Mesendoderm (in vitro differentiated cells): ENCODE results near the gene SCFD2.

Experiments used
- DNase-seq: peaks from one replicate; pipeline ENCODE4 v3.0.0; 2013
- H2AK5ac ChIP-seq: 2 replicates; pipeline ENCODE4 v1.6.1; 2013; ENCODE audit warnings: low read length, inconsistent platforms
- H2BK120ac ChIP-seq: 2 replicates; pipeline ENCODE4 v1.6.1; 2013; ENCODE audit warnings: low read depth, mild to moderate bottlenecking, low read length, moderate library complexity, mixed read lengths
- H2BK15ac ChIP-seq: replicated peaks from 2 replicates; pipeline ENCODE4 v1.6.1; 2013; ENCODE audit warnings: low read depth, mild to moderate bottlenecking, moderate library complexity
- H2BK5ac ChIP-seq: 2 replicates; pipeline ENCODE4 v1.6.1; 2013; ENCODE audit warnings: low read length, inconsistent platforms
- H3K18ac ChIP-seq: 2 replicates; pipeline ENCODE4 v1.6.1; 2013; ENCODE audit warnings: mild to moderate bottlenecking, low read length, mixed read lengths
- H3K23ac ChIP-seq: one replicate; pipeline ENCODE4 v1.6.1; 2013; ENCODE audit warnings: low read length
- H3K27ac ChIP-seq: 2 replicates; pipeline ENCODE4 v1.5.1; 2013; ENCODE audit warnings: low read depth, mild to moderate bottlenecking, inconsistent platforms, low read length, moderate library complexity
- H3K27me3 ChIP-seq: 2 replicates; pipeline ENCODE4 v1.6.1; 2013; ENCODE audit warnings: low read length, control low read depth, mild to moderate bottlenecking, inconsistent platforms; ENCODE audit not compliant: insufficient read depth, poor library complexity
- H3K36me3 ChIP-seq: 2 replicates; pipeline ENCODE4 v1.6.1; 2013; ENCODE audit warnings: low read length, inconsistent platforms; ENCODE audit not compliant: control insufficient read depth, insufficient read depth
- H3K4ac ChIP-seq: one replicate; pipeline ENCODE4 v1.6.1; 2013; ENCODE audit warnings: low read depth, mild to moderate bottlenecking, low read length, moderate library complexity
- H3K4me1 ChIP-seq: 2 replicates; pipeline ENCODE4 v1.6.1; 2013; ENCODE audit warnings: low read depth, low read length, inconsistent platforms; ENCODE audit not compliant: control insufficient read depth
- H3K4me2 ChIP-seq: 2 replicates; pipeline ENCODE4 v1.6.1; 2013; ENCODE audit warnings: low read length
- H3K4me3 ChIP-seq: 2 replicates; pipeline ENCODE4 v1.5.1; 2013; ENCODE audit warnings: mild to moderate bottlenecking, low read length
- H3K56ac ChIP-seq: one replicate; pipeline ENCODE4 v1.6.1; 2013; ENCODE audit warnings: low read length
- H3K79me1 ChIP-seq: 2 replicates; pipeline ENCODE4 v1.6.1; 2013; ENCODE audit warnings: low read length, inconsistent platforms
- H3K79me2 ChIP-seq: 2 replicates; pipeline ENCODE4 v1.6.1; 2013; ENCODE audit warnings: mild to moderate bottlenecking, low read length; ENCODE audit not compliant: control insufficient read depth, insufficient read depth
- H3K9ac ChIP-seq: 2 replicates; pipeline ENCODE4 v1.6.1; 2013; ENCODE audit warnings: low read length, inconsistent platforms
- H4K5ac ChIP-seq: one replicate; pipeline ENCODE4 v1.6.1; 2013; ENCODE audit warnings: low read length
- H4K8ac ChIP-seq: one replicate; pipeline ENCODE4 v1.6.1; 2013; ENCODE audit warnings: low read depth, mild to moderate bottlenecking, control low read depth, low read length, moderate library complexity
- WGBS: extraction: QIAGEN DNeasy Blood & Tissue Kit; methylation state at CpG from one replicate; pipeline ENCODE4 v1.1.7; 2013; ENCODE audit warnings: low lambda C conversion rate, missing lambda C conversion rate; ENCODE audit not compliant: insufficient coverage; ENCODE audit errors: extremely low coverage; 5-methylcytosine and 5-hydroxymethylcytosine counted together

The SCFD2 gene

DNA sequence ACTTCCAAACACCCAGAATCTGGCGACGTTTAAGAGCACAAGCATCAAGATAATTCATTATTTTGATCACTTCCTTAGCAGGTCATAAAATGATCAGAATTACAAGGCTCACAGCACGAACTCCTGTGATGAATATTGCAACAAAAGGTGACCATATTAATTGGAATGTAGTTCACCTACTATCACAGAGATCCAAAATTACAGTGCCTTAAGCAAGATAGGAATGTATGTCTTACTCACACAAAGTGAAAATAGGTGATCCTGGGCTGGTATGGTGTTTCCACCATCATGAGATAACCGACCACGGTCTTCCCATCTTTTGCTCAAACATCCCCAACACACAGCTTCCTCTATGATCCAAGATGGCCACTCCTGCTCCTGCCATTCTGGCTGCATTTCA is 131.2 kb downstream of the SCFD2 start:
- no peaks in the 10 kb centered on the region for H3K27me3 ChIP-seq
- WGBS = no CpG with 5 or more reads among the region's 5 CpGs
- no peak overlapping the region for H3K4ac ChIP-seq
- no peak overlapping the region for H4K8ac ChIP-seq
- H3K4me2 ChIP-seq = no peak overlapping the region
- H3K4me3 ChIP-seq = no peak overlapping the region
- no peak overlapping the region for H4K5ac ChIP-seq
- no peaks in the 10 kb centered on the region for H3K4me1 ChIP-seq
- no peak overlapping the region for H2BK5ac ChIP-seq
- H3K36me3 ChIP-seq = no peaks in the 10 kb centered on the region
- no peak overlapping the region for H3K23ac ChIP-seq
- no peak overlapping the region for H2BK120ac ChIP-seq
- H3K79me1 ChIP-seq = no peaks in the 10 kb centered on the region
- H3K9ac ChIP-seq = no peak overlapping the region
- H3K56ac ChIP-seq = no peak overlapping the region
- H3K79me2 ChIP-seq = no peaks in the 10 kb centered on the region
- no peak overlapping the region for H2AK5ac ChIP-seq
- no peak overlapping the region for H3K18ac ChIP-seq
- no peak for DNase-seq
- no peak overlapping the region for H2BK15ac ChIP-seq
- H3K27ac ChIP-seq = no peak overlapping the region

- no peak overlapping the region for H3K27ac ChIP-seq
- H4K8ac ChIP-seq = no peak overlapping the region
- no peaks in the 10 kb centered on the region for H3K4me1 ChIP-seq
- H3K56ac ChIP-seq = no peak overlapping the region
- no peak overlapping the region for H3K4me3 ChIP-seq
- H2AK5ac ChIP-seq = no peak overlapping the region
- H3K9ac ChIP-seq = no peak overlapping the region
- no peaks in the 10 kb centered on the region for H3K36me3 ChIP-seq
- no peaks in the 10 kb centered on the region for H3K79me2 ChIP-seq
- no peak overlapping the region for H2BK15ac ChIP-seq
- no peak for DNase-seq
- H3K4ac ChIP-seq = no peak overlapping the region
- H3K18ac ChIP-seq = no peak overlapping the region
- no peak overlapping the region for H4K5ac ChIP-seq
- H3K79me1 ChIP-seq = no peaks in the 10 kb centered on the region
- no peak overlapping the region for H2BK5ac ChIP-seq
- H2BK120ac ChIP-seq = no peak overlapping the region
- H3K27me3 ChIP-seq = no peaks in the 10 kb centered on the region
- H3K23ac ChIP-seq = no peak overlapping the region
- H3K4me2 ChIP-seq = no peak overlapping the region
Observed at GRCh38 chr4:53234111-53234510, 131.8 kb downstream of the SCFD2 start.

DNA sequence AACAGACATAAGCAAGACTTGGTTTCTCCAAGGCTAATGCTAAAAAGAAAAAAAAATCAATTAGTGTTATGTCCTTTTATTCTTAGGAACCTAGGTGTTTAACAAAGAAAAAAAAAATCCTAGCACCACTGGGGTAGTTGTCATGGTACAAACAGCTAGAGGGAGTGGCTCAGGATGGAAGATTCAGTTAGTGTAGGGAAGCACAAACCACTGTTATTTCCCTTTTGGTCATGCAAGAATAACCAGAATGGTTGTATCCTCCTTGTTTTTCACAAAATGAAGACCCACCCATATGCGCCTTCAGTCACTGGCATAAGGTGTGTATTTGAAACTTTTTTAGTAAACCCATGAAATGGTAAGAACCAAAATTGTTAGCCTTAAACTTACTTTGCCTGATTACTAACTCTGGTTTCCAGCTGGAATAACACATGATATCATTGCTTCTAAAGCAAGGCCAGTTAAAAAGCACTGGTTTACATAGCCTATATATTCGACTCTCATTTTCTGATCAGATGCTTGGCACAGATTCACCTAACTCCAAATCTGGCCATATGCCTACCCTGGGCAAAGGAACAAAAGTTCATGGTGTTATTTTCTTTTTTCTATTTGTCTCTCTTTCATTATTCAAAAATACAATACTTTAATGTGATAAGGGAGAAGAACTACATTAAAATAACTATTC is 132.6 kb downstream of the SCFD2 start:
- Histone ChIP-seq H3K36me3 (no peaks in the 10 kb centered on the region), H2BK5ac (no peak overlapping the region), H3K27me3 (no peaks in the 10 kb centered on the region), H3K56ac (no peak overlapping the region), H3K18ac (no peak overlapping the region), H3K4me3 (no peak overlapping the region), H3K79me2 (no peaks in the 10 kb centered on the region), H3K27ac (no peak overlapping the region), H2BK120ac (no peak overlapping the region), H2AK5ac (no peak overlapping the region), H4K8ac (no peak overlapping the region), H3K4me2 (no peak overlapping the region), H2BK15ac (no peak overlapping the region), H3K4ac (no peak overlapping the region), H3K4me1 (no peaks in the 10 kb centered on the region), H3K9ac (no peak overlapping the region), H4K5ac (no peak overlapping the region), H3K23ac (no peak overlapping the region), H3K79me1 (no peaks in the 10 kb centered on the region)
- WGBS = no CpG with 5 or more reads among the region's 2 CpGs
- DNase-seq = no peak

GRCh38 chr4:53232371-53232770 is 133.5 kb downstream of the SCFD2 start:
- H3K27me3 ChIP-seq = no peaks in the 10 kb centered on the region
- no CpG with 5 or more reads among the region's 2 CpGs for WGBS
- no peaks in the 10 kb centered on the region for H3K79me1 ChIP-seq
- no peak overlapping the region for H3K4me2 ChIP-seq
- no peak overlapping the region for H3K18ac ChIP-seq
- no peak overlapping the region for H3K27ac ChIP-seq
- no peak overlapping the region for H2BK120ac ChIP-seq
- no peaks in the 10 kb centered on the region for H3K4me1 ChIP-seq
- H3K23ac ChIP-seq = no peak overlapping the region
- no peaks in the 10 kb centered on the region for H3K79me2 ChIP-seq
- no peak overlapping the region for H3K4me3 ChIP-seq
- H3K36me3 ChIP-seq = no peaks in the 10 kb centered on the region
- H2BK5ac ChIP-seq = no peak overlapping the region
- no peak overlapping the region for H2AK5ac ChIP-seq
- H4K5ac ChIP-seq = no peak overlapping the region
- no peak overlapping the region for H3K56ac ChIP-seq
- DNase-seq = no peak
- no peak overlapping the region for H4K8ac ChIP-seq
- H2BK15ac ChIP-seq = no peak overlapping the region
- no peak overlapping the region for H3K9ac ChIP-seq
- H3K4ac ChIP-seq = no peak overlapping the region

DNA sequence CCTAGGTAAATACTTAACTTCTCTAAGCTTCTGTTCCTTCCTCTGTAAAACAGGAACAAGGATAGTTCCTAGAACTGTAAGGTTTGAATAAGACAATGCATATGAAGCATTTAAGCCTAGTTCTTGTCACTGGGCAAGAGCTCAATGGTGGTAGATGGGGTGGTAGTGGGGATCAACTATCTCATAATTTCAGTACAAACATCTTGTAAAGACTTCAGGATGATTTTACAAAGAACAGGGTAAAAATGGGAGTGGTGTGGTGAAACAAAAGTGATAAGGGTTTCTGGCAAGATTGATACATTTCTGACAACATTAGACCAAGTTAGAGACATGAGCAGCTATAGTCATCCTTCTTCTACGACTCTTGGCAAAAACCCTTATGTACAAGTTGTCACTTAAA is 137.8 kb downstream of the SCFD2 start:
- H4K5ac ChIP-seq = no peak overlapping the region
- no peak overlapping the region for H3K18ac ChIP-seq
- H3K79me2 ChIP-seq = no peaks in the 10 kb centered on the region
- H2AK5ac ChIP-seq = no peak overlapping the region
- no peak overlapping the region for H2BK120ac ChIP-seq
- H3K4me1 ChIP-seq = no peaks in the 10 kb centered on the region
- H4K8ac ChIP-seq = no peak overlapping the region
- DNase-seq = no peak
- no CpG with 5 or more reads among the region's 1 CpG for WGBS
- H2BK5ac ChIP-seq = no peak overlapping the region
- no peak overlapping the region for H3K56ac ChIP-seq
- H3K27me3 ChIP-seq = no peaks in the 10 kb centered on the region
- H3K27ac ChIP-seq = no peak overlapping the region
- no peaks in the 10 kb centered on the region for H3K79me1 ChIP-seq
- no peak overlapping the region for H2BK15ac ChIP-seq
- no peak overlapping the region for H3K4ac ChIP-seq
- no peak overlapping the region for H3K9ac ChIP-seq
- no peaks in the 10 kb centered on the region for H3K36me3 ChIP-seq
- no peak overlapping the region for H3K4me3 ChIP-seq
- H3K4me2 ChIP-seq = no peak overlapping the region
- H3K23ac ChIP-seq = no peak overlapping the region

- Histone ChIP-seq H2BK5ac (no peak overlapping the region), H3K4me1 (no peaks in the 10 kb centered on the region), H3K27ac (no peak overlapping the region), H3K56ac (no peak overlapping the region), H3K4ac (no peak overlapping the region), H3K4me2 (no peak overlapping the region), H3K23ac (no peak overlapping the region), H3K79me2 (no peaks in the 10 kb centered on the region), H3K27me3 (no peaks in the 10 kb centered on the region), H2BK15ac (no peak overlapping the region), H3K18ac (no peak overlapping the region), H3K36me3 (no peaks in the 10 kb centered on the region), H3K9ac (no peak overlapping the region), H2AK5ac (no peak overlapping the region), H4K5ac (no peak overlapping the region), H3K79me1 (no peaks in the 10 kb centered on the region), H4K8ac (no peak overlapping the region), H3K4me3 (no peak overlapping the region), H2BK120ac (no peak overlapping the region)
- no peak for DNase-seq
- no CpG with 5 or more reads among the region's 3 CpGs for WGBS
Observed at GRCh38 chr4:53227451-53227850, 138.4 kb downstream of the SCFD2 start.
